IMR-90 (cell line): ENCODE data around the gene CNTN4. TPM values are rescaled to one million over a fixed set of nuclear protein-coding genes. Genes with fewer than 3 reads are reported as not detected.

Experiments
- ATAC-seq: fragments of 200-7000 bp; cut with Tn5 transposase; 2 replicates; pipeline ENCODE4 v1.9.1; 2020; ENCODE audit warnings: low read depth, mild to moderate bottlenecking, moderate library complexity
- BruUV-seq: library from RNA; stranded (reverse); fragments of 400-500 nt; replicated peaks from 2 replicates; lab custom pipeline; 2021; lab: Mats Ljungman, UMichigan
- CTCF ChIA-PET: fragments of 300-600 bp; formaldehyde crosslinking; extraction: SDS; loops from one replicate; lab custom pipeline; 2021; ENCODE audit warnings: antibody characterized with exemption; lab: Yijun Ruan, JAX
- POLR2A ChIA-PET: fragments of 300-600 bp; sonication (Branson Sonifier 250); formaldehyde crosslinking; loops from one replicate; lab custom pipeline; 2022; ENCODE audit warnings: antibody characterized with exemption; ENCODE audit not compliant: unreplicated experiment; lab: Charles Lee
- DNase-seq: peaks from one replicate; pipeline ENCODE4 v3.0.0; 2013
- H2AFZ ChIP-seq: replicated peaks from 2 replicates; pipeline ENCODE3; 2013; ENCODE audit warnings: low read length, mild to moderate bottlenecking; ENCODE audit not compliant: poor library complexity
- H2AK5ac ChIP-seq: 2 replicates; pipeline ENCODE4 v1.6.1; 2013; ENCODE audit warnings: low read depth, low read length, inconsistent platforms
- H2AK9ac ChIP-seq: replicated peaks from 2 replicates; pipeline ENCODE3; 2013; ENCODE audit warnings: mild to moderate bottlenecking, low read depth, low read length, moderate library complexity; ENCODE audit not compliant: poor library complexity
- H2BK120ac ChIP-seq: 2 replicates; pipeline ENCODE4 v1.6.1; 2013; ENCODE audit warnings: low read depth, low read length, inconsistent platforms
- H2BK15ac ChIP-seq: 3 replicates; pipeline ENCODE4 v1.6.1; 2013; ENCODE audit warnings: low read depth, low read length, inconsistent platforms
- H2BK20ac ChIP-seq: 2 replicates; pipeline ENCODE4 v1.6.1; 2013; ENCODE audit warnings: low read depth, mild to moderate bottlenecking, inconsistent platforms, low read length, moderate library complexity
- H2BK5ac ChIP-seq: 2 replicates; pipeline ENCODE4 v1.6.1; 2013; ENCODE audit warnings: mild to moderate bottlenecking, low read depth, low read length, inconsistent platforms; ENCODE audit not compliant: poor library complexity, severe bottlenecking
- H3K14ac ChIP-seq: replicated peaks from 2 replicates; pipeline ENCODE4 v1.6.1; 2013; ENCODE audit warnings: low read depth, low read length, inconsistent platforms
- H3K18ac ChIP-seq: 2 replicates; pipeline ENCODE4 v1.6.1; 2013; ENCODE audit warnings: low read depth, low read length, control low read depth
- H3K23ac ChIP-seq: 2 replicates; pipeline ENCODE4 v1.6.1; 2013; ENCODE audit warnings: low read depth, low read length, inconsistent platforms
- H3K27ac ChIP-seq: 2 replicates; pipeline ENCODE4 v1.5.1; 2013; ENCODE audit warnings: mild to moderate bottlenecking, control low read depth, low read length; ENCODE audit not compliant: insufficient read depth
- H3K27me3 ChIP-seq: 2 replicates; pipeline ENCODE4 v1.6.1; 2013; ENCODE audit warnings: low read length; ENCODE audit not compliant: control insufficient read depth, insufficient read depth
- H3K36me3 ChIP-seq: 2 replicates; pipeline ENCODE4 v1.6.1; 2013; ENCODE audit warnings: low read length, mixed read lengths; ENCODE audit not compliant: control insufficient read depth, insufficient read depth
- H3K4ac ChIP-seq: 2 replicates; pipeline ENCODE4 v1.6.1; 2013; ENCODE audit warnings: low read depth, low read length, inconsistent platforms
- H3K4me1 ChIP-seq: 2 replicates; pipeline ENCODE4 v1.6.1; 2013; ENCODE audit warnings: low read length, mixed read lengths; ENCODE audit not compliant: control insufficient read depth, insufficient read depth
- H3K4me2 ChIP-seq: 2 replicates; pipeline ENCODE4 v1.6.1; 2013; ENCODE audit warnings: low read depth, mild to moderate bottlenecking, control low read depth, low read length, moderate library complexity
- H3K4me3 ChIP-seq: 2 replicates; pipeline ENCODE4 v1.5.1; 2013; ENCODE audit warnings: low read depth, mild to moderate bottlenecking, control low read depth, low read length, moderate library complexity; ENCODE audit not compliant: insufficient read depth
- H3K56ac ChIP-seq: 2 replicates; pipeline ENCODE4 v1.6.1; 2013; ENCODE audit warnings: low read length, inconsistent platforms; ENCODE audit not compliant: insufficient read depth; ENCODE audit errors: extremely low read depth
- H3K79me1 ChIP-seq, 2 experiments: 2 replicates each; pipeline ENCODE4 v1.6.1; 2013; ENCODE audit warnings: low read length in 2 of 2, inconsistent platforms in 1 of 2, low read depth in 1 of 2
- H3K9ac ChIP-seq: 2 replicates; pipeline ENCODE4 v1.6.1; 2013; ENCODE audit warnings: low read depth, low read length, control low read depth
- H3K9me1 ChIP-seq: 2 replicates; pipeline ENCODE4 v1.6.1; 2013; ENCODE audit warnings: low read length, inconsistent platforms; ENCODE audit not compliant: insufficient read depth
- H3K9me3 ChIP-seq: 2 replicates; pipeline ENCODE4 v1.6.1; 2013; ENCODE audit warnings: low read length; ENCODE audit not compliant: control insufficient read depth, insufficient read depth
- H4K20me1 ChIP-seq: 2 replicates; pipeline ENCODE4 v1.6.1; 2013; ENCODE audit warnings: low read length, inconsistent platforms; ENCODE audit not compliant: insufficient read depth
- H4K5ac ChIP-seq: 2 replicates; pipeline ENCODE4 v1.6.1; 2013; ENCODE audit warnings: mild to moderate bottlenecking, low read depth, low read length, control low read depth
- H4K8ac ChIP-seq, 2 experiments: 2 replicates each; pipeline ENCODE4 v1.6.1; 2013; ENCODE audit warnings: low read depth in 2 of 2, low read length in 2 of 2, control low read depth in 1 of 2, inconsistent platforms in 1 of 2
- H4K91ac ChIP-seq: 2 replicates; pipeline ENCODE4 v1.6.1; 2013; ENCODE audit warnings: low read depth, low read length, inconsistent platforms; ENCODE audit not compliant: insufficient read depth
- BHLHE40 ChIP-seq: fragments of 150-350 bp; IDR thresholded peaks from 2 replicates; pipeline ENCODE4 v1.6.1; 2016; ENCODE audit warnings: mild to moderate bottlenecking, low read depth, low read length
- CEBPB ChIP-seq: IDR thresholded peaks from 2 replicates; pipeline ENCODE4 v1.6.1; 2012; ENCODE audit warnings: low read depth, low read length, improper control_type of control experiment
- CHD1 ChIP-seq: IDR thresholded peaks from 2 replicates; pipeline ENCODE4 v1.6.1; 2012; ENCODE audit warnings: low read depth, low read length, improper control_type of control experiment
- CTCF ChIP-seq: conservative IDR thresholded peaks from 2 replicates; pipeline ENCODE4 v1.5.1; 2012; ENCODE audit warnings: mild to moderate bottlenecking, low read depth, low read length, improper control_type of control experiment
- FOS ChIP-seq: fragments of 150-350 bp; IDR thresholded peaks from 2 replicates; pipeline ENCODE4 v1.6.1; 2016; ENCODE audit warnings: low read depth, low read length
- MAZ ChIP-seq: IDR thresholded peaks from 2 replicates; pipeline ENCODE4 v1.6.1; 2012; ENCODE audit warnings: low read depth, mild to moderate bottlenecking, low read length, improper control_type of control experiment, moderate library complexity, borderline replicate concordance
- MXI1 ChIP-seq: IDR thresholded peaks from 2 replicates; pipeline ENCODE4 v1.6.1; 2012; ENCODE audit warnings: low read depth, mild to moderate bottlenecking, low read length, moderate library complexity, borderline replicate concordance
- NFE2L2 ChIP-seq: fragments of 150-350 bp; IDR thresholded peaks from 2 replicates; pipeline ENCODE4 v1.6.1; 2016; ENCODE audit warnings: low read depth, mild to moderate bottlenecking, low read length
- POLR2A ChIP-seq: IDR thresholded peaks from 2 replicates; pipeline ENCODE4 v1.6.1; 2012; ENCODE audit warnings: mild to moderate bottlenecking, low read depth, low read length
- RAD21 ChIP-seq: IDR thresholded peaks from 2 replicates; pipeline ENCODE4 v1.6.1; 2012; ENCODE audit warnings: low read length, improper control_type of control experiment
- RCOR1 ChIP-seq: IDR thresholded peaks from 2 replicates; pipeline ENCODE4 v1.6.1; 2012; ENCODE audit warnings: mild to moderate bottlenecking, low read length, improper control_type of control experiment; ENCODE audit not compliant: insufficient replicate concordance
- RFX5 ChIP-seq: IDR thresholded peaks from 2 replicates; pipeline ENCODE4 v1.8.0; 2012; ENCODE audit warnings: low read depth, mild to moderate bottlenecking, low read length, moderate library complexity
- SMC3 ChIP-seq: fragments of 150-350 bp; IDR thresholded peaks from 2 replicates; pipeline ENCODE4 v1.6.1; 2016; ENCODE audit warnings: low read depth, mild to moderate bottlenecking, antibody characterized with exemption, low read length, moderate library complexity
- USF2 ChIP-seq: fragments of 150-350 bp; IDR thresholded peaks from 2 replicates; pipeline ENCODE4 v1.6.1; 2017; ENCODE audit warnings: mild to moderate bottlenecking, antibody characterized with exemption, low read length, low read depth
- WGBS, 2 experiments: methylation state at CpG; one replicate each; pipeline versions ENCODE4 v1.1.5 to v1.1.7; 2013; ENCODE audit warnings: missing lambda C conversion rate in 2 of 2; ENCODE audit not compliant: insufficient read length in 1 of 2; ENCODE audit errors: extremely low coverage in 2 of 2; 5-methylcytosine and 5-hydroxymethylcytosine counted together
- dilution Hi-C: fragments of 300-500 bp; cut with HindIII; formaldehyde crosslinking; loops from one replicate; pipeline ENCODE4 v1.14.3; 2018; ENCODE audit warnings: low sequenced_read_pairs; ENCODE audit not compliant: unreplicated experiment
- in situ Hi-C: fragments of 300-500 bp; cut with MboI; formaldehyde crosslinking; loops from 3 replicates; pipeline ENCODE4 v1.14.3; 2019; ENCODE audit warnings: low sequenced_read_pairs, inconsistent platforms, mixed read lengths
- intact Hi-C: fragments of 100-400 bp; cut with micrococcal nuclease; formaldehyde crosslinking; loops from 2 replicates; pipeline ENCODE4 v1.10.0; 2022
- polyA plus RNA-seq, 3 experiments: library from polyadenylated mRNA; depleted of rRNA; stranded (reverse); fragments of >200 nt; gene quantifications; 2 replicates each; pipeline ENCODE4 v1.2.3, GENCODE V29; 2012; ENCODE audit warnings: low replicate concordance in 1 of 3
- total RNA-seq: library from RNA; depleted of rRNA; stranded (reverse); fragments of >200 nt; gene quantifications from 2 replicates; pipeline ENCODE4 v1.2.3, GENCODE V29; 2012
- TF ChIP-seq, protein P1 (sequence below): fragments of 150-350 bp; IDR thresholded peaks from 2 replicates; pipeline ENCODE4 v1.6.1; 2016; ENCODE audit warnings: low read depth, mild to moderate bottlenecking, low read length, moderate library complexity, borderline replicate concordance

The CNTN4 gene
- total and polyA plus RNA-seq, 2 of the 4 experiments (the other 2 are of a cell fraction) = under 0.01 TPM; not detected in 1

DNA sequence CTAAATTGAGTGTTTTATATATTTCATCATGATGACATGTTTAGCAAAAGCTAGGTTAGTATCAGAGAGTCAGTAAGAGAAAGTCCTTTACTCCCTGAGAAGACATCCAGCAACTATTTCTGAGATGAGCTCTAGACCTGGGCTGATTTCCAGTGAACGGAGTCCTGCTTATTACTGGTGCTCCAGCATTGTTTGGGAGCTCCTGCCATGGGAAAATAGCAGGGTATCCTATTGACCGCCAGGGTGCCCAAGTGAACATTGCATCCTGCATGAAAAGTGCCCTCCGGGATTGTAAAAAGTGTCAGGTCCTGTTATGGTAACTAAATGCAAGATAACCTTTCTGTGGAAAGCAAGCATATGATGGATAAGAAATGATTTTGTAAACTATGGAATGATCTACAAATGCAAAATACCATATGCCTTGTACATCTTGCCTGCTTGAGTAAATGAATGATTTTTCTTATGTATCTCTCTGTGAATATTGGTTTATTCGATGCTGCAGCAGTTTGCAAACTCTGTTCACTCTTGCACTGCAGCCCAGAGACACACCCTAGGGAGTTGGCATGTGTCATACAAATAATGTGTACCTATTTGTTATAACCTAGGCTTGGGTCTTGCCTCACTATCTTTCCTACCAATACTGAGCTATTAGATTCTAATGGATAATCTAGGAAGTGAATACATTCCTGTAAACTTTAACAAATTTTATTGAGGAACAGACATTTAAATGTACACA lies 914.8 kb downstream of the CNTN4 start:
- H2BK120ac ChIP-seq = no peak overlapping the region
- H3K56ac ChIP-seq = no peak overlapping the region
- H3K4me2 ChIP-seq = no peak overlapping the region
- WGBS, 2 experiments = 40% methylated on average over 1 of the region's 4 CpGs; no CpG with 5 or more reads in 1 of the 2 experiments
- no peak overlapping the region for H4K8ac ChIP-seq
- intact Hi-C loops = loop anchor here (10.0 kb wide), 1 partner anchor 1939 kb away; no protein-coding TSS in a partner anchor
- no peak overlapping the region for H3K23ac ChIP-seq
- ATAC-seq = no peak
- CTCF ChIA-PET = interaction anchor here (0.6 to 0.7 kb wide), 2 partner anchors 231 to 979 kb away, joined by 3 to 4 read pairs; no protein-coding TSS in a partner anchor
- no peak overlapping the region for H2AK9ac ChIP-seq
- no peaks in the 10 kb centered on the region for H3K9me1 ChIP-seq
- H2AK5ac ChIP-seq = no peak overlapping the region
- no peak overlapping the region for H3K4me3 ChIP-seq
- H3K9me3 ChIP-seq = peaks cover 3% of the 10 kb centered on the region; the same call in 1 of the 2 replicates
- no peaks in the 10 kb centered on the region for H3K36me3 ChIP-seq
- H3K14ac ChIP-seq = no peak overlapping the region
- H3K79me1 ChIP-seq = no peaks in the 10 kb centered on the region
- no peak overlapping the region for H3K18ac ChIP-seq
- H3K27ac ChIP-seq = no peak overlapping the region
- no peak overlapping the region for H4K5ac ChIP-seq
- no peak for DNase-seq
- no peak overlapping the region for H3K4ac ChIP-seq
- no peaks in the 10 kb centered on the region for H3K27me3 ChIP-seq
- no peak overlapping the region for H2BK15ac ChIP-seq
- H2AFZ ChIP-seq = no peak overlapping the region
- no peak overlapping the region for H2BK5ac ChIP-seq
- POLR2A ChIA-PET = no interaction called here
- BruUV-seq = no TSS peak
- H3K9ac ChIP-seq = no peak overlapping the region
- no peaks in the 10 kb centered on the region for H3K4me1 ChIP-seq
- no peak overlapping the region for H4K91ac ChIP-seq
- H2BK20ac ChIP-seq = no peak overlapping the region
- no peaks in the 10 kb centered on the region for H4K20me1 ChIP-seq
- in situ Hi-C loops = no loop called here
- dilution Hi-C loops = no loop called here
- TF ChIP-seq POLR2A (no peak), RFX5 (no peak), CEBPB (no peak), CTCF (no peak), RAD21 (no peak), MXI1 (no peak), NFE2L2 (no peak), SMC3 (no peak), BHLHE40 (no peak), RCOR1 (no peak), CHD1 (no peak), MAZ (no peak), FOS (no peak), USF2 (no peak)
- TF ChIP-seq, protein P1, sequence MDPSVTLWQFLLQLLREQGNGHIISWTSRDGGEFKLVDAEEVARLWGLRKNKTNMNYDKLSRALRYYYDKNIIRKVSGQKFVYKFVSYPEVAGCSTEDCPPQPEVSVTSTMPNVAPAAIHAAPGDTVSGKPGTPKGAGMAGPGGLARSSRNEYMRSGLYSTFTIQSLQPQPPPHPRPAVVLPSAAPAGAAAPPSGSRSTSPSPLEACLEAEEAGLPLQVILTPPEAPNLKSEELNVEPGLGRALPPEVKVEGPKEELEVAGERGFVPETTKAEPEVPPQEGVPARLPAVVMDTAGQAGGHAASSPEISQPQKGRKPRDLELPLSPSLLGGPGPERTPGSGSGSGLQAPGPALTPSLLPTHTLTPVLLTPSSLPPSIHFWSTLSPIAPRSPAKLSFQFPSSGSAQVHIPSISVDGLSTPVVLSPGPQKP = no peak
